H1 (cell line): Measurements from ENCODE around the gene C10orf120. TPM values are rescaled to one million over a fixed set of nuclear protein-coding genes. Genes with fewer than 3 reads are reported as not detected.

Experiments used
- CTCF ChIA-PET: fragments of 300-600 bp; sonication (Branson Sonifier 250); formaldehyde crosslinking; loops from one replicate; lab custom pipeline; 2021; ENCODE audit not compliant: partially characterized antibody; lab: Charles Lee
- POLR2A ChIA-PET: fragments of 300-600 bp; sonication (Branson Sonifier 250); formaldehyde crosslinking; loops from one replicate; lab custom pipeline; 2021; ENCODE audit warnings: inconsistent platforms; ENCODE audit not compliant: partially characterized antibody; lab: Charles Lee
- DNase-seq, 2 experiments: peaks; one replicate each; pipeline versions ENCODE4 v3.0.0 to v3.0.0-alpha.2; 2010 to 2022; ENCODE audit warnings: low spot score in 2 of 2, low read depth in 1 of 2, mixed read lengths in 1 of 2
- FAIRE-seq: peaks from 2 replicates; lab custom pipeline; 2011; peaks lifted over from hg19 to GRCh38; lab: Jason Lieb, UNC
- H2AFZ ChIP-seq: 2 replicates; pipeline ENCODE4 v1.8.1; 2012; ENCODE audit warnings: low read length, inconsistent platforms
- H2AK5ac ChIP-seq: 2 replicates; pipeline ENCODE4 v1.6.1; 2013; ENCODE audit warnings: low read depth, low read length
- H2BK120ac ChIP-seq: replicated peaks from 2 replicates; pipeline ENCODE3; 2013; ENCODE audit warnings: low read depth, low read length, inconsistent platforms
- H2BK12ac ChIP-seq: 2 replicates; pipeline ENCODE4 v1.6.1; 2013; ENCODE audit warnings: low read depth, low read length
- H2BK15ac ChIP-seq: 2 replicates; pipeline ENCODE4 v1.6.1; 2013; ENCODE audit warnings: low read length
- H2BK20ac ChIP-seq: 2 replicates; pipeline ENCODE4 v1.6.1; 2013; ENCODE audit warnings: low read length
- H2BK5ac ChIP-seq: 2 replicates; pipeline ENCODE4 v1.6.1; 2013; ENCODE audit warnings: low read depth, low read length
- H3K14ac ChIP-seq: 2 replicates; pipeline ENCODE4 v1.6.1; 2013; ENCODE audit warnings: inconsistent platforms; ENCODE audit not compliant: insufficient read length
- H3K18ac ChIP-seq: 2 replicates; pipeline ENCODE4 v1.6.1; 2013; ENCODE audit warnings: low read length; ENCODE audit errors: extremely low read depth
- H3K23ac ChIP-seq: 2 replicates; pipeline ENCODE4 v1.6.1; 2013; ENCODE audit warnings: inconsistent platforms; ENCODE audit not compliant: insufficient read length
- H3K23me2 ChIP-seq: 2 replicates; pipeline ENCODE4 v1.6.1; 2013; ENCODE audit warnings: low read depth, low read length
- H3K27ac ChIP-seq: 2 replicates; pipeline ENCODE4 v1.6.1; 2011; ENCODE audit warnings: low read depth, low read length, inconsistent platforms
- H3K27me3 ChIP-seq, 4 experiments: replicated peaks in 1 of 4; 1 replicate in 1 of 4; 2 replicates in 3 of 4; pipeline versions ENCODE4 v1.6.1 to v1.8.1; 2011 to 2013; ENCODE audit warnings: low read length in 3 of 4, mild to moderate bottlenecking in 3 of 4, inconsistent platforms in 2 of 4, mixed read lengths in 2 of 4, moderate library complexity in 1 of 4; ENCODE audit not compliant: control insufficient read depth in 3 of 4, insufficient read depth in 3 of 4; ENCODE audit errors: extremely low read depth in 1 of 4
- H3K36me3 ChIP-seq, 4 experiments: 2 replicates each; pipeline versions ENCODE4 v1.6.1 to v1.8.1; 2011 to 2013; ENCODE audit warnings: mild to moderate bottlenecking in 4 of 4, low read length in 3 of 4, moderate library complexity in 2 of 4, control low read depth in 1 of 4, inconsistent platforms in 1 of 4; ENCODE audit not compliant: insufficient read depth in 4 of 4, control insufficient read depth in 2 of 4
- H3K4ac ChIP-seq: replicated peaks from 2 replicates; pipeline ENCODE3; 2013; ENCODE audit warnings: low read length, low read depth, mixed read lengths, inconsistent platforms; ENCODE audit not compliant: insufficient read length
- H3K4me1 ChIP-seq, 4 experiments: replicated peaks in 1 of 4; 1 replicate in 1 of 4; 2 replicates in 3 of 4; pipeline versions ENCODE4 v1.6.1 to v1.8.1; 2011 to 2013; ENCODE audit warnings: low read length in 3 of 4, inconsistent platforms in 2 of 4, mixed read lengths in 1 of 4; ENCODE audit not compliant: insufficient read depth in 4 of 4, control insufficient read depth in 3 of 4
- H3K4me2 ChIP-seq, 2 experiments: 2 replicates each; pipeline versions ENCODE4 v1.6.1 to v1.8.1; 2011 to 2013; ENCODE audit warnings: low read depth in 2 of 2, low read length in 2 of 2, control low read depth in 1 of 2, inconsistent platforms in 1 of 2, mild to moderate bottlenecking in 1 of 2; ENCODE audit not compliant: insufficient read depth in 1 of 2
- H3K4me3 ChIP-seq, 4 experiments: fragments of 200-600, 300-600 bp in 1 of 4; sonication (generic), shearing (Covaris generic), sonication (Bioruptor Twin) in 1 of 4; 2 replicates each; pipeline versions ENCODE4 v1.5.1 to v1.8.1; 2011 to 2016; ENCODE audit warnings: low read length in 4 of 4, low read depth in 3 of 4, control low read depth in 2 of 4, inconsistent platforms in 2 of 4, mild to moderate bottlenecking in 2 of 4, mixed read lengths in 1 of 4, moderate library complexity in 1 of 4; ENCODE audit not compliant: insufficient read depth in 2 of 4; ENCODE audit errors: extremely low read depth in 1 of 4
- H3K56ac ChIP-seq: replicated peaks from 2 replicates; pipeline ENCODE3; 2013; ENCODE audit warnings: low read depth, mild to moderate bottlenecking, mixed read lengths, low read length, inconsistent platforms; ENCODE audit not compliant: insufficient read length
- H3K79me1 ChIP-seq: 2 replicates; pipeline ENCODE4 v1.6.1; 2013; ENCODE audit warnings: low read depth, low read length, control low read depth
- H3K79me2 ChIP-seq, 2 experiments: 2 replicates each; pipeline versions ENCODE4 v1.6.1 to v1.8.1; 2012 to 2013; ENCODE audit warnings: low read length in 2 of 2, mild to moderate bottlenecking in 2 of 2, inconsistent platforms in 1 of 2; ENCODE audit not compliant: insufficient read depth in 2 of 2, control insufficient read depth in 1 of 2
- H3K9ac ChIP-seq, 4 experiments: replicated peaks in 1 of 4; 1 replicate in 1 of 4; 2 replicates in 3 of 4; pipeline versions ENCODE4 v1.6.1 to v1.8.1; 2011 to 2013; ENCODE audit warnings: low read depth in 3 of 4, low read length in 3 of 4, control low read depth in 2 of 4, mild to moderate bottlenecking in 2 of 4, moderate library complexity in 2 of 4, inconsistent platforms in 1 of 4; ENCODE audit errors: extremely low read depth in 1 of 4
- H3K9me3 ChIP-seq, 2 experiments: 2 replicates each; pipeline versions ENCODE4 v1.6.1 to v1.8.1; 2012 to 2013; ENCODE audit warnings: mild to moderate bottlenecking in 2 of 2, moderate library complexity in 2 of 2, control low read depth in 1 of 2, inconsistent platforms in 1 of 2, low read depth in 1 of 2, low read length in 1 of 2, mixed read lengths in 1 of 2; ENCODE audit not compliant: insufficient read depth in 2 of 2
- H4K20me1 ChIP-seq, 2 experiments: replicated peaks in 1 of 2; 2 replicates each; pipeline versions ENCODE3 to v1.8.1; 2011 to 2013; ENCODE audit warnings: inconsistent platforms in 2 of 2, low read length in 2 of 2, mild to moderate bottlenecking in 1 of 2; ENCODE audit not compliant: insufficient read depth in 2 of 2, control insufficient read depth in 1 of 2
- H4K5ac ChIP-seq: 2 replicates; pipeline ENCODE4 v1.6.1; 2013; ENCODE audit warnings: low read length, low read depth, mixed read lengths, inconsistent platforms; ENCODE audit not compliant: insufficient read length
- H4K8ac ChIP-seq: 2 replicates; pipeline ENCODE4 v1.8.0; 2013; ENCODE audit warnings: mild to moderate bottlenecking, moderate library complexity, low read length, inconsistent platforms; ENCODE audit not compliant: insufficient read depth; ENCODE audit errors: extremely low read depth
- H4K91ac ChIP-seq: replicated peaks from 2 replicates; pipeline ENCODE3; 2013; ENCODE audit warnings: low read length, mixed read lengths, inconsistent platforms; ENCODE audit not compliant: insufficient read length
- CBX8 ChIP-seq: fragments of 300-800, 300-1000 bp; sonication (generic); IDR thresholded peaks from 2 replicates; pipeline ENCODE4 v1.7.1; 2016; ENCODE audit warnings: low read depth, low read length, borderline replicate concordance
- CREB1 ChIP-seq: IDR thresholded peaks from 2 replicates; pipeline ENCODE4 v1.6.1; 2012; ENCODE audit warnings: inconsistent platforms
- EGR1 ChIP-seq: IDR thresholded peaks from 2 replicates; pipeline ENCODE4 v1.6.1; 2011; ENCODE audit warnings: low read depth, low read length, borderline replicate concordance
- NANOG ChIP-seq: IDR thresholded peaks from 2 replicates; pipeline ENCODE4 v1.6.1; 2011; ENCODE audit warnings: low read length, low read depth, mild to moderate bottlenecking, inconsistent platforms; ENCODE audit not compliant: insufficient read depth, poor library complexity, severe bottlenecking
- POLR2AphosphoS5 ChIP-seq: IDR thresholded peaks from 2 replicates; pipeline ENCODE4 v1.6.1; 2011; ENCODE audit warnings: low read depth, low read length
- POU5F1 ChIP-seq: IDR thresholded peaks from 2 replicates; pipeline ENCODE4 v1.6.1; 2011; ENCODE audit warnings: low read depth, mild to moderate bottlenecking, low read length, moderate library complexity
- RXRA ChIP-seq: IDR thresholded peaks from 2 replicates; pipeline ENCODE4 v1.6.1; 2011; ENCODE audit warnings: low read depth, mild to moderate bottlenecking, low read length, moderate library complexity; ENCODE audit not compliant: insufficient read depth
- SIRT6 ChIP-seq: IDR thresholded peaks from one replicate; pipeline ENCODE4 v1.7.1; 2012; ENCODE audit warnings: low read length, inconsistent platforms
- SP2 ChIP-seq: IDR thresholded peaks from 2 replicates; pipeline ENCODE4 v1.6.1; 2012; ENCODE audit warnings: mild to moderate bottlenecking, low read length, inconsistent platforms
- SUZ12 ChIP-seq: fragments of 200-600 bp; sonication (generic); IDR thresholded peaks from 2 replicates; pipeline ENCODE4 v1.6.1; 2012; ENCODE audit warnings: mild to moderate bottlenecking, inconsistent platforms, low read length, moderate library complexity, mixed read lengths
- WGBS, 2 experiments: shearing (Covaris generic) in 1 of 2; methylation state at CpG; one replicate each; pipeline versions ENCODE4 v1.1.6 to v1.1.7; 2013 to 2015; ENCODE audit warnings: low lambda C conversion rate in 2 of 2, mixed read lengths in 2 of 2, inconsistent platforms in 1 of 2, low coverage in 1 of 2, missing lambda C conversion rate in 1 of 2; ENCODE audit not compliant: insufficient replicate concordance in 2 of 2, insufficient coverage in 1 of 2, insufficient read length in 1 of 2; ENCODE audit errors: extremely low coverage in 1 of 2, missing lambda C conversion rate in 1 of 2; 5-methylcytosine and 5-hydroxymethylcytosine counted together
- polyA plus RNA-seq, 7 experiments: library from polyadenylated mRNA; depleted of rRNA in 3 of 7; stranded (reverse) in 5 of 7; unstranded in 2 of 7; fragments of >200 nt in 5 of 7; fragments of 200-250 nt in 2 of 7; gene quantifications; 1 replicate in 5 of 7; 2 replicates in 1 of 7; 4 replicates in 1 of 7; pipeline versions ENCODE4 v1.2.1 to v1.2.3, GENCODE V29; 2011 to 2013; ENCODE audit warnings: missing spikeins in 2 of 7, mixed read lengths in 2 of 7
- total RNA-seq: library from RNA; stranded (reverse); fragmentation: NEBNext Ultra II Directional; extraction: Animal tissue kit (Norgen Biotek cat#: 25700); gene quantifications from 2 replicates; pipeline ENCODE4 v1.2.1, GENCODE V29; 2021

The C10orf120 gene
- total and polyA plus RNA-seq, 2 of the 8 experiments (the other 6 are each of a cell fraction or from before 2014, with no cell fraction given) = not detected

GRCh38 chr10:122660696-122661095 is 39.0 kb downstream of the C10orf120 start:
- H3K56ac ChIP-seq = no peak overlapping the region
- no peaks in the 10 kb centered on the region for H4K20me1 ChIP-seq
- H3K23ac ChIP-seq = no peak overlapping the region
- no peak overlapping the region for H2BK15ac ChIP-seq
- 97% methylated on average over 6 of the region's 6 CpGs; no CpG with 5 or more reads in 1 of the 2 experiments for WGBS, 2 experiments
- H3K4me3 ChIP-seq = no peak overlapping the region
- no peaks in the 10 kb centered on the region for H3K79me2 ChIP-seq
- H3K18ac ChIP-seq = no peak overlapping the region
- H2BK120ac ChIP-seq = no peak overlapping the region
- no peak overlapping the region for H3K4ac ChIP-seq
- H2BK20ac ChIP-seq = no peak overlapping the region
- H3K36me3 ChIP-seq = no peaks in the 10 kb centered on the region
- no peak overlapping the region for H2BK5ac ChIP-seq
- no peak overlapping the region for H3K14ac ChIP-seq
- POLR2A ChIA-PET = no interaction called here
- no peak overlapping the region for H3K4me2 ChIP-seq
- H3K27ac ChIP-seq = no peak overlapping the region
- DNase-seq = no peak
- no peak overlapping the region for H2BK12ac ChIP-seq
- no peaks in the 10 kb centered on the region for H3K79me1 ChIP-seq
- no peak overlapping the region for H4K91ac ChIP-seq
- H3K27me3 ChIP-seq = no peaks in the 10 kb centered on the region
- H2AFZ ChIP-seq = no peak overlapping the region
- H4K8ac ChIP-seq = no peak overlapping the region
- no peaks in the 10 kb centered on the region for H3K9me3 ChIP-seq
- no peaks in the 10 kb centered on the region for H3K4me1 ChIP-seq
- no peak overlapping the region for H3K9ac ChIP-seq
- H2AK5ac ChIP-seq = no peak overlapping the region
- H4K5ac ChIP-seq = no peak overlapping the region
- FAIRE-seq = no peak
- CTCF ChIA-PET = interaction anchor here (0.6 to 4.9 kb wide), 3 partner anchors 12 to 43 kb away, joined by 3 to 39 read pairs (median 3); no protein-coding TSS in a partner anchor
- H3K23me2 ChIP-seq = no peaks in the 10 kb centered on the region
- TF ChIP-seq CREB1 = no peak
- TF ChIP-seq RXRA = no peak
- no peak for TF ChIP-seq SP2
- TF ChIP-seq POU5F1 = no peak
- TF ChIP-seq SUZ12 = no peak
- TF ChIP-seq SIRT6 = no peak
- no peak for TF ChIP-seq POLR2AphosphoS5
- no peak for TF ChIP-seq EGR1
- no peak for TF ChIP-seq CBX8
- no peak for TF ChIP-seq NANOG
- TF ChIP-seq, all 59 proteins: peak for 0
